ENCODE data around the gene MSX2.

MSX2 gene

GRCh38 chr5:174698156-174698555 lies 26.2 kb upstream of the MSX2 start:
- TF ChIP-seq CTCF (IDR thresholded peaks at IDR 0.05), result no peak
- no peak overlapping the region for H3K27ac ChIP-seq
- no peak for DNase-seq (ENCODE audit: low spot score)
- no peak overlapping the region for H3K4me3 ChIP-seq

- no peak for TF ChIP-seq CTCF (IDR thresholded peaks at IDR 0.05)
- Histone ChIP-seq H3K4me3 (no peak overlapping the region), H3K27ac (no peak overlapping the region)
- peak; percentile 16 for DNase-seq (ENCODE audit: low spot score)
These were observed 25.3 kb upstream of the MSX2 start for GRCh38 chr5:174699131-174699530.

GRCh38 chr5:174706997-174707572 lies 17.3 kb upstream of the MSX2 start:
- TF ChIP-seq CTCF (IDR thresholded peaks at IDR 0.05), result no peak
- DNase-seq (ENCODE audit: low spot score), result no peak
- Histone ChIP-seq H3K27ac (no peak overlapping the region), H3K4me3 (no peak overlapping the region)

GRCh38 chr5:174707671-174708070 lies 16.7 kb upstream of the MSX2 start:
- Histone ChIP-seq H3K4me3 (no peak overlapping the region), H3K27ac (no peak overlapping the region)
- no peak for DNase-seq (ENCODE audit: low spot score)
- no peak for TF ChIP-seq CTCF (IDR thresholded peaks at IDR 0.05)

GRCh38 chr5:174708476-174709207 lies 15.7 kb upstream of the MSX2 start:
- DNase-seq (ENCODE audit: low spot score), result no peak
- no peak overlapping the region for H3K27ac ChIP-seq
- no peak for TF ChIP-seq CTCF (IDR thresholded peaks at IDR 0.05)
- no peak overlapping the region for H3K4me3 ChIP-seq

GRCh38 chr5:174714751-174715150 lies 9.6 kb upstream of the MSX2 start:
- no peak for DNase-seq (ENCODE audit: low spot score)
- H3K4me3 ChIP-seq, result no peak overlapping the region
- no peak for TF ChIP-seq CTCF (IDR thresholded peaks at IDR 0.05)
- H3K27ac ChIP-seq, result no peak overlapping the region

- no peak for TF ChIP-seq CTCF (IDR thresholded peaks at IDR 0.05)
- H3K4me3 ChIP-seq, result no peak overlapping the region
- H3K27ac ChIP-seq, result no peak overlapping the region
- no peak for DNase-seq (ENCODE audit: low spot score)
These were observed 8.6 kb upstream of the MSX2 start for GRCh38 chr5:174715804-174716203.

Measured in coronary artery (tissue), 2 donors.